Prostate gland (tissue), 2 donors: ENCODE data around the gene STX10. TPM values are rescaled to one million over a fixed set of nuclear protein-coding genes. Genes with fewer than 3 reads are reported as not detected.
A peak's percentile ranks its signal among the peaks of the same experiment; 100 is the strongest.

Source experiments
- DNase-seq: peaks from one replicate; pipeline ENCODE4 v3.0.0-alpha.2; 2019; ENCODE audit warnings: low spot score
- H3K27ac ChIP-seq, 2 donors: fragments of 200-600 bp; sonication (generic); 2 replicates each; pipeline ENCODE4 v1.5.1; 2017 to 2019
- H3K27me3 ChIP-seq: fragments of 200-600 bp; sonication (generic); replicated peaks from 2 replicates; pipeline ENCODE4 v1.5.1; 2019; ENCODE audit not compliant: insufficient read depth
- H3K36me3 ChIP-seq, 2 donors: fragments of 200-600 bp; sonication (generic); 1 replicate in 1 of 2; 2 replicates in 1 of 2; pipeline versions ENCODE4 v1.5.1 to v1.8.1; 2017 to 2019
- H3K4me1 ChIP-seq: fragments of 200-600 bp; sonication (generic); replicated peaks from 2 replicates; pipeline ENCODE4 v1.5.1; 2019
- H3K4me3 ChIP-seq, 2 donors: fragments of 200-600 bp; sonication (generic); 2 replicates each; pipeline ENCODE4 v1.5.1; 2017 to 2019
- H3K9me3 ChIP-seq: fragments of 200-600 bp; sonication (generic); 2 replicates; pipeline ENCODE4 v1.5.1; 2017
- POLR2A ChIP-seq: fragments of 450-650 bp; IDR thresholded peaks from one replicate; pipeline ENCODE4 v1.6.1; 2016; ENCODE audit warnings: antibody characterized with exemption, mild to moderate bottlenecking
- POLR2AphosphoS5 ChIP-seq: sonication (generic); formaldehyde crosslinking; IDR thresholded peaks from one replicate; pipeline ENCODE4 v1.6.1; 2017; ENCODE audit warnings: antibody characterized with exemption
- WGBS: methylation state at CpG from one replicate; pipeline ENCODE4 v1.1.5; 2018; 5-methylcytosine and 5-hydroxymethylcytosine counted together
- intact Hi-C: fragments of 100-400 bp; cut with DNase I; formaldehyde crosslinking; loops from one replicate; pipeline ENCODE4 v1.14.2; 2022
- total RNA-seq, 2 donors: library from RNA; depleted of rRNA; stranded (reverse); fragments of >200 nt; gene quantifications; one replicate each; pipeline ENCODE4 v1.1.0, GENCODE V29; 2016
- TF ChIP-seq, protein P1 (sequence below), 4 experiments: fragments of 200-600 bp in 2 of 4; fragments of 450-650 bp in 2 of 4; sonication (generic) in 2 of 4; IDR thresholded peaks; 1 replicate in 3 of 4; 2 replicates in 1 of 4; pipeline ENCODE4 v1.5.1; 2016 to 2019; ENCODE audit warnings: antibody characterized with exemption in 4 of 4, mild to moderate bottlenecking in 2 of 4, moderate library complexity in 2 of 4

Gene STX10
- total RNA-seq, 2 donors from 2014 or later = 42.5 to 48.6 TPM

DNA sequence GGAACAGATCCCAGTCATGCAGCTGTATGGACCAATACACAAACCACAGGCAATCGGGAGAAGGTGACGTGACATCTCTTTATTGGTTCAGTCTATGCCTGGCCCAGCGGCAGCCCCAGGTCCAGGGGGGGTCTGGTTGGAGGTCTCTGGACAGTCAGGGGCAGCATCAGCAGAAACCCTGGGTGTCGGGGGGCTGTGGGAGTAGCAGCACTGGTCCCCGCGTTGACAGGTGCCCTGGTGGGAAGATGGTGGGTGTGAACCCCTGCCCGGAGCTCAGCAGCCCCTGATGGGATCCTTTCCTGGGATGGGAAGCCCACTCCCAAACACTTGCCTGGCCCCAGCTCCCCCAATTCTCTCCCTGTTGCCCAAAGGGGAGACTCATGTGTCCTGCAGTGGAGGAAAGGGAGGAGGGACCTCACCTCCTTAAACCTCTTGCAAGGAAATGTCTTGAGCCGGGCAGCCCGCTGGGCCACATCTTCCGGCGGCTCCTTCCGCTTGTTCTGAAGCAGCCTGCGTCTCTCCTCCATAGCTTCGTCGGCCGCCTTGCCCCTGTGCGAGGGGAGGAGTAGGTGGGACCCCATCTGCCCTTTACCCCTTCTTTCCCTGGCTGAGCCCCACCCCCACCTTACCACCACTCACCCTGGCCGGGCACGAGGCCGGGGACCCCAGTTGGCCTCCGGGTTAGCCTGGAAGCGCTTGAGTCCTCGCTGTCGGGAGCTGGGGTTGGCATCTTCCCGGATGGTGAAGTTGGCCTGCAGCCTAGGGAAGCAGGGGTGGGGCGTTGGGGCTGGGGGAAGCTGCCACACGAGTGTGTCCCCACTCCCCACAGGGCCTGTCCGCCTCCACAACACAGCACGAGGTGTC, 45.1 kb downstream of the STX10 start:
- peak overlapping the region in 1 of 2 donors; percentile 0 for H3K4me3 ChIP-seq
- TF ChIP-seq POLR2A (no peak), POLR2AphosphoS5 (no peak)
- TF ChIP-seq, protein P1, sequence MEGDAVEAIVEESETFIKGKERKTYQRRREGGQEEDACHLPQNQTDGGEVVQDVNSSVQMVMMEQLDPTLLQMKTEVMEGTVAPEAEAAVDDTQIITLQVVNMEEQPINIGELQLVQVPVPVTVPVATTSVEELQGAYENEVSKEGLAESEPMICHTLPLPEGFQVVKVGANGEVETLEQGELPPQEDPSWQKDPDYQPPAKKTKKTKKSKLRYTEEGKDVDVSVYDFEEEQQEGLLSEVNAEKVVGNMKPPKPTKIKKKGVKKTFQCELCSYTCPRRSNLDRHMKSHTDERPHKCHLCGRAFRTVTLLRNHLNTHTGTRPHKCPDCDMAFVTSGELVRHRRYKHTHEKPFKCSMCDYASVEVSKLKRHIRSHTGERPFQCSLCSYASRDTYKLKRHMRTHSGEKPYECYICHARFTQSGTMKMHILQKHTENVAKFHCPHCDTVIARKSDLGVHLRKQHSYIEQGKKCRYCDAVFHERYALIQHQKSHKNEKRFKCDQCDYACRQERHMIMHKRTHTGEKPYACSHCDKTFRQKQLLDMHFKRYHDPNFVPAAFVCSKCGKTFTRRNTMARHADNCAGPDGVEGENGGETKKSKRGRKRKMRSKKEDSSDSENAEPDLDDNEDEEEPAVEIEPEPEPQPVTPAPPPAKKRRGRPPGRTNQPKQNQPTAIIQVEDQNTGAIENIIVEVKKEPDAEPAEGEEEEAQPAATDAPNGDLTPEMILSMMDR (IDR thresholded peaks at IDR 0.05) = no peak
- H3K36me3 ChIP-seq = no peaks in the 10 kb centered on the region
- DNase-seq = no peak
- H3K27ac ChIP-seq = peak overlapping the region in 1 of 2 donors; percentile 23
- H3K4me1 ChIP-seq = peaks cover 3% of the 10 kb centered on the region
- H3K9me3 ChIP-seq = no peaks in the 10 kb centered on the region
- H3K27me3 ChIP-seq = no peaks in the 10 kb centered on the region
- whole genome bisulfite sequencing = 71% methylated on average over 26 of the region's 29 CpGs
- intact Hi-C loops = no loop called here

DNA sequence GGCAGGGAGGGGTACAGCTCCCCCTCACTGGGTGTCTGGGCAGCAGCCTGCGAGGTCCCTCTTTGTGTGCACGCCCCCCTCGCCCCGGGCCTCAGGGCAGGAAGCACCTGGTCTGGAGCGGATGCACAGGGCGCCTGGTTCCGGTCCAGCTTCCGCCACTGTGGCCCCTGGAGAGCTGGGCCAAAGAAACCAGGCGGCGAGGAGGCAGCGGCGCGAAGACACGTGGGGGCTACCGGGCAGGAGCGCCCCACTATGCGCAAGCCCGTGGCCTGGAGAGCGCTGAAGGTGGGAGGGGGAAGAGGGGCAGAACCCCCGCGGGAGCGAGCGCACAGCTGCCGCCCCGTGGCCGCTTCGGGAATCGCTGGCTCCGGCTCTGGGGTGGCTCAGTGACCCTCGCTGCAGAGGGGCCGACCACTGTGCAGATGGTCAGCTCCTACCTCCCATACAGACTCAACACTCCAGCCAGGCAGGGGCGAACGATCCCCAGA, 45.8 kb downstream of the STX10 start:
- DNase-seq = no peak
- Histone ChIP-seq H3K27me3 (no peaks in the 10 kb centered on the region), H3K4me3 (peak overlapping the region in 1 of 2 donors; percentile 0), H3K36me3 (no peaks in the 10 kb centered on the region), H3K9me3 (no peaks in the 10 kb centered on the region), H3K27ac (peak overlapping the region in 1 of 2 donors; percentile 23), H3K4me1 (peaks cover 3% of the 10 kb centered on the region)
- intact Hi-C loops = no loop called here
- no peak for TF ChIP-seq POLR2A
- no peak for TF ChIP-seq POLR2AphosphoS5
- TF ChIP-seq, protein P1 (IDR thresholded peaks at IDR 0.05) = peak; percentile 29 to 74 (median 46)
- 43% methylated on average over 33 of the region's 33 CpGs for WGBS

DNA sequence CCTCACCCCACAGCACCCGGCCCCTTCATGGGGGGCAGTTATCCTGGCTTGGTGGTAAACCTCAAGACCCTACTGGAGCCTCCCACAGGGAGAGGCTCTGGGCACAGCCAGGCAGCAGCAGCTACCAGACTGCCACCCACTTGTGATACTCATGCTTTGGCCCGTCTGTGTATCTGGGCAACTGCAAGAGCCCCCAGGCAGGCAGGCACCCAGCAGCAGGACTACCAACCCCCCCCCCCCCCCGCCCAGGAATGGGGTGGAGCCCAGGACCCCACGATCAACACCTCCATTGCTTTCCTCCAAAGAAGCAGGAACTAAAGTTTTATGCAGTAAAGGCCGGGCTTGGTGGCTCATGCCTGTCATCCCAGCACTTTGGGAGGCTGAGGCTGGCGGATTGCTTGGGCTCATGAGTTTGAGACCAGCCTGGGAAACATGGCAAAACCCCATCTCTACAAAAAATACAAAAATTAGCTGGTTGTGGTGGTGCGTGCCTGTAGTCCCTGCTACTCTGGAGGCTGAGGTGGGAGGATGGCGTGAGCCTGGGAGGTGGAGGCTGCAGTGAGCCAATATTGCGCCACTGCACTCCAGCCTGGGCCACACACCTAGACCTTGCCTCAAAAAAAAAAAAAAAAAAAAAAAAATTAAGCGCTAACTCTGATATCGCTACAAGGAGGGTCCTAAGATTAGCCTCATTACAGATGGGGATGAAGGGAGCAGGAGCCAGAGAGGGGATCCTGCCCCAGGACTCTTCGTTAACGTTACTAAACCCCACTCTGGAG, 46.4 kb downstream of the STX10 start:
- intact Hi-C loops = no loop called here
- H3K4me1 ChIP-seq = peaks cover 3% of the 10 kb centered on the region
- H3K9me3 ChIP-seq = no peaks in the 10 kb centered on the region
- H3K27ac ChIP-seq = peak overlapping the region in 1 of 2 donors; percentile 69
- WGBS = 78% methylated on average over 13 of the region's 13 CpGs
- no peaks in the 10 kb centered on the region for H3K36me3 ChIP-seq
- H3K27me3 ChIP-seq = no peaks in the 10 kb centered on the region
- H3K4me3 ChIP-seq = no peak overlapping the region
- DNase-seq = no peak
- TF ChIP-seq POLR2AphosphoS5 (no peak), POLR2A (no peak)
- TF ChIP-seq, protein P1 (IDR thresholded peaks at IDR 0.05) = no peak

DNA sequence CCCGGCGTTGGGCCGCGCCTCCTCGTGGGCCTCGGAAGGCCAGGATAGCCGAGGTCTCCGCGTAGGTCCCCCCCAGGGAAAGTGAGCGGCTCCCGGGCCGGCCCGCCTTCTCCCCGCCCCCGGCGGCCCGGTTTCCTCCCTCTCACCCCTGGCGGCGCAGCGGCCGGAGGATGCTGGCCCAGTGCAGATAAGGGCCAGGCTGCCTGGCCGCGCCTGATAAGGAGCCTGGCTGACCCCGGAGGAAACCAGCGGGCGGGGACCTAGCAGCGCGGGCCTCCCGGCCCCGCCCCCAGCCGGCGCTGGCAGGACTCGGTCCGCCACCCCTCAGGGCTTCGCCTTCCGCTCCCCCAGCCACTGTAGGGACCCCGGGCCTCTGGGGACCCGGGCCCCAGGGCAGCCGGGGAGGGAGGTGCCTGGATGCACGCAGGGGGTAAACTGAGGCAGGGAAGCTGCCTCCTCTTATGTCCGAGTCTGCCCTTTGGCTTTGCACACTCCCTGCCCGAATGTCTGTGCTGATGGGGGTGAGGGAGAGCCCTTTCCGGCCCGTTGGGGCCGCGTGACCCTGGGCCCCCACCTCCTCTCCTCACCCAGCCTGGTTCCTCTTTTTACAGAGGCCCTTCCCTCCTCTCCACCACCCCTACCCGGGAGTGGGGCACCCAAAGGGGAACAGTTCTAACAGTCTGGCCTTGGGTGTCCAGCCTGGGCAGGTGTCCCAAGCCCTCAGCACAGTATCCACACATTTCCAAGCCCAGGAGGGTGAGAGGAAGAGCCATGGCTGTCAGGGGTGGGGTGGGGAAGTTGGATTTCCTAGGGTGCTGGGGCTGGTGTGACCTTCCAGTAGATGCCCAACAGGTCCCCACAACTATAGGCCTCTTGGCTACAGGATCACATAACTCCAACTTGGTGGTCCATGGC, 47.3 kb downstream of the STX10 start, which contains the start of gene LYL1:
LYL1 (minus strand) TSS at position 193 of the 915 bp plus-strand sequence. CDS start 1,687 bp downstream, outside the sequence.
- H3K9me3 ChIP-seq = no peaks in the 10 kb centered on the region
- TF ChIP-seq POLR2AphosphoS5 = peak; percentile 25
- TF ChIP-seq POLR2A = no peak
- intact Hi-C loops = no loop called here
- no peaks in the 10 kb centered on the region for H3K27me3 ChIP-seq
- H3K27ac ChIP-seq = peak within 1 kb of the TSS; percentile 66 to 69
- peaks cover 3% of the 10 kb centered on the region for H3K4me1 ChIP-seq
- DNase-seq = no peak
- peak within 1 kb of the TSS; percentile 14 to 24 for H3K4me3 ChIP-seq
- no peaks in the 10 kb centered on the region for H3K36me3 ChIP-seq
- WGBS = 9% methylated on average over 38 of the region's 47 CpGs
